ENCODE results near the gene ZNF423.
A peak's percentile ranks its signal among the peaks of the same experiment; 100 is the strongest.
"Not testable (repeated sequence)": the region's sequence is repeated elsewhere in the genome, so short reads cannot be mapped to it uniquely, and the experiment has no call there.

The ZNF423 gene

DNA sequence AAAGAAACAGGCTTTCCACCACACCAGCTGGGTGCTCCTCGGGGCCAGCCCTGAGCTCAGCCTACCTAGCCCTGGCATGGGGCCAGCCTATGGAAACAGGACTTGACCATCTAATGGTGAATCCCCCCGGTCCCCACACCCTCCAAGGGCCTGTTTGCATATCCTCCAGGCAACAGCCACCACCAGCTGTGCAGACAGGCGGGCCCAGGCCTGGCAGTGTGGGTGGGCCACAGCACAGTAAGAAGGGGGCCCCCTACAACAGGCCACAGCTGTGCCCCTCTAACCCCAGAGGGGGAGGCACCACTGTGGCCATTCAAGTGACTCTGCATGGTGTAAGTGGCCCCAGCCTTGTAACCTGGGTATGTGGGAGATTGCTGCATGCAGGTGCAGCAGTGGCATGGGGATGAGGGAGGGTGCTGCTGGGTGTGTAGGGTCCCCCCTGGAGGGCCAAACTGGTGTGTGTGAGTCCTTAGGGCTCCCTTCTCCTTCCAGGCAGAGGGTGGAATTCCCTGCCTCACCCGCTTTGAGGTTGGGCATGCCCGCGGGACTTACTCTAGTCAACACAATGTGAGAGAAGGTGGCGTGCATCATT, 334.1 kb downstream of the ZNF423 start:
- DNase-seq, result no peak

GRCh38 chr16:49520492-49521038, 335.3 kb downstream of the ZNF423 start:
- no peak for DNase-seq

GRCh38 chr16:49519741-49520140, 336.2 kb downstream of the ZNF423 start:
- no peak for DNase-seq

DNA sequence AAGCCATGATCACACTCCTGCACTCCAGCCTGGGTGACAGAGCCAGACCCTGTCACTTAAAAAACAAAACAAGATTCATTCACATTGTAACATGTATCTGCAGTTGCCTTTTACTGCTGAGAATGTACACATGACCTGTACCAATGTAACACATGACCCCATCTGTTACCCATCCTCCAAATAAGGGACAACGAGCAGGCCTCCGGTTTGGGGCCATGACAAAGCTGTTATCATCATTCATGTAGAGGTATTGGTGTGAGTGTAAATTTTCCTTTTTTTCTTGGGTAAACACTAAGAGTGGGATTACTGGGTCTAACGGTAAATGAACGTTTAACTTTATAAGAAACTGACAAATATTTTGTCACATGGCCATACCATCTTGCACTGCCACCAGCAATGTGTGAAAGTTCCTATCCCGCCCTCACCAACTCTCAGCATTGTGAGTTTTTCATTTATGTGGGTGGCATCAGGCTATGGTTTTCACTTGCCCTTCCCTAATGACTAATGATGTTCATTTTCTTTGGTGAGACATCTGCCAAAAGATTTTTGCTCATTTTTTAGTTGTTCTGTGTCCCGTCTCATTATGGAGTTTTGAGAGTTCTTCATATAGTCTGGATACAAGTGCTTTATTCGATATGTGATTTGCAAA, 336.8 kb downstream of the ZNF423 start:
- DNase-seq, result no peak

DNA sequence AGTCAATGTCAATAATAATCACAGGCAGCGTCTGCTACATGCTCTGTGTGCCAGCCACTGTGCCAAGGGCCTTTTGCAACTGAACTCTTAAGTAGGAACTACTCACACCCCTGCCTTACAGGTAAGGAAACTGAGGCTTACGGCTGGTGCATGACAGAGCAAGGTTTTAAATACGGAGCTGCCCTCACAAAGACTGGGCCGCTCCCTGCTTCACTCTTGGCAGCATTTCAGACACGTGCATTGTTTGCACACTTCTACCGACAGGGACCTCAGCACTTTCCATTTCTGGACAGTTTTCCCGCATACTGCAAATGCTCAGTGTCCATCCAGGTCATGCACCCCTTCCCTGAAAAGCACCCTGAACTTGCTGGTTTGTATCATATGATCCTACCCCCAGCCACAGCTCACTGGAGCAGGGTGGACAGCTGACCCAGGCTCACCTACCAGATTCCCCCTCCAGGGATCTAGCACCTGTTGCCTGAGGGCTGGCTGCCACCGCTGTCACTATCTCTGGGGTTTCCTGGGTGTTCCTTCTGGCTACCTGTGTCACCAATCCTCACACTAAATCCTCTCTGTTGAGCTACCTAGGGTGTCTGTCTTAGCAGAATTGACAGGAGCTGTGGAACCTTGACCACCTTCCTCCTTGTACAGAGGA, 339.4 kb downstream of the ZNF423 start:
- DNase-seq, result no peak

GRCh38 chr16:49515861-49516260, 340.1 kb downstream of the ZNF423 start:
- no peak for DNase-seq

GRCh38 chr16:49515016-49515565, 340.8 kb downstream of the ZNF423 start:
- no peak for DNase-seq

DNA sequence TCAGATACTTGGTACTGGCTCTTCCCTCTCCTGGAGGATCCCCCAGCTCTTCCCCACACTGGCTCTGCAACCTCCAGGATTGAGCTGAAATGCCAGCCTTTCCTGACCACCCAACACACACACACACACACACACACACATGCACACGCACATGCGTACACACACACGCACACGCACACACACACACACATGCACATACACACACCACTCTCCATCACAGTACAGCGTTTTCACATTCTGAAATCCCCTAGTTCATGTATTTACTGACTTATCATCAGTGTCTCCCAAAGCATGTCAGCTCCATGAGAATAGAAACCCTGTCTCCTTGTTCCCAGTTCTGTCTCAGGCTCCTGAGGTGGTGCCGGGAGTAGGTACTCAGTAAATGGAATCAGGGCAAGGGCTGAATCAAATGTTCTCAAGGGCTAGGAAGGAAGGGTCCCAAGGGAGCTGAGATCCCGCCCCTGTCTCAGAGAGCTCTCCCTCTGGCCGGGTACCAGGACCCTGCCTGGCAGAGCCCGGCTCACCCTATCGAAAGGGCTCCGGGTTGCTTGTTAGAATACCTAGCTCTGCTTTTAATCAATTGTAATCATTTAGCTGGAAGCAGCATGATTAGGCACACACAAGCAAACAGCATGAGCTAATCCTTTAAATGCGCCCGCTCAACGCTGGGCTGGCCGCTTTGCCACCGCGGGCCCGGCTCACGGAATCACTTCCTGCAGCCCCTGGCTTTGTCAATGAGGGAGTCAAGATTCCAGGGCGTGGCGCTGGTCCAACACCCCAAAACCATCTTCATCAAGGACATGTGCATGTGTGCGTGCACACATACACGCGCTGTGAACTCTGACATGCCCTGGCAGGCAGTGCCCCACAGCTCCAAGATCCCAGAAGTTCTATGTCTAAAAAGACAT, 341.6 kb downstream of the ZNF423 start:
- no peak for DNase-seq

DNA sequence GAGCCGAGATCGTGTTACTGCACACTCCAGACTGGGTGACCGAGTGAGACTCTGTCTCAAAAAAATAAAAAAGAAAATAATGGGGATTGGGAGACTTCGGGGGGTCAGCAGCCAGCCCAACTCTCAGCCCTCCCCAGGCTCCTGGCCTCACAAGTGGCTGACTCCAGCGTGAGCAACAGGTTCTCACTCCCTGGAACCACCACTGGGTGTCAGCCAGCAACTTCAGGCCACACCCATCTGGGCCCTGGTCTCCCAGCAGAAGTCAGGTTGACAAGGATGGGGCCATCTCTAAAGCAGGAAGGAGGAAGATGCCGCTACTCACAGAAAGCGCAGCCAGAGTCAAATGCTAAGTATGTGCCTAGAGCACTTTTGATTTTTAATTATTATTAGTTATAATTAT, 342.9 kb downstream of the ZNF423 start:
- DNase-seq, result no peak

GRCh38 chr16:49510654-49511305, 345.1 kb downstream of the ZNF423 start:
- no peak for DNase-seq

GRCh38 chr16:49510141-49510540, 345.8 kb downstream of the ZNF423 start:
- DNase-seq, result no peak

DNA sequence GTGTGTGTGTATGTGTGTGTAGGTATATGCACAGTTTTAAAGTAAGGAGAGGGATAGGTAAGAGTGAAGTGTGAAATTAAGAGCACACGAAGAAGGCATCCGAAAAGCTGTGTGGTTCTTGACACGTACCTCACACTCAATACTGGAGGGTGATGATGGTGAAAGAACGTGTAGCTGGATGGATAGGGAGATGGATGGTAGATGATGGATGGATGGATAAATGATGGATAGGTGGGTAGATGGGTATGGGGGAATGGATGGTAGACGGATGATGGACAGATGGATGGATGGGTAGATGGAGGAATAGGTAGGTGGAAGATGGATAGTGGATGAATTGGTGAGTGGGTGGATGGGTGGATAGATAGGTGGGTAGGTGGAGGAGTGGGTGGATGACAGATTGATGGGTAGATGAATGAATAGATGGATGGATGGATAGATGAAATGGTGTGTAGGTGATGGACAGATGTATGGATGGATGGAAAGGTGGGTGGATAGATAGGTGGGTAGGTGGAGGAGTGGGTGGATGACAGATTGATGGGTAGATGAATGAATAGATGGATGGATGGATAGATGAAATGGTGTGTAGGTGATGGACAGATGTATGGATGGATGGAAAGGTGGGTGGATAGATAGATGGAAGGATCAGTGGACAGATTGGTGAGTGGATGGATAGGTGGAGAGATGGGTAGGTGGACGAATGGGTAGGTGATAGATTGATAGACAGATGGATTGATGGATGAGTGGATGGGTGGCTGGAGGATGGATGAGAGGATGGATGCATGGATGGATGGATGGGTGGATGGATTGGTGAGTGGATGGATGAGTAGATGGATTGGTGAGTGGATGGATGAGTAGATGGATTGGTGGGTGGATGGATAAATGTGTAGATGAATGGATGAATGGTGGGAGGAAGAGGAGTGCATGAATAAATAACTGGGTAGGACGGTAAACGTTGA, 349.6 kb downstream of the ZNF423 start:
- not testable (repeated sequence) for DNase-seq

DNA sequence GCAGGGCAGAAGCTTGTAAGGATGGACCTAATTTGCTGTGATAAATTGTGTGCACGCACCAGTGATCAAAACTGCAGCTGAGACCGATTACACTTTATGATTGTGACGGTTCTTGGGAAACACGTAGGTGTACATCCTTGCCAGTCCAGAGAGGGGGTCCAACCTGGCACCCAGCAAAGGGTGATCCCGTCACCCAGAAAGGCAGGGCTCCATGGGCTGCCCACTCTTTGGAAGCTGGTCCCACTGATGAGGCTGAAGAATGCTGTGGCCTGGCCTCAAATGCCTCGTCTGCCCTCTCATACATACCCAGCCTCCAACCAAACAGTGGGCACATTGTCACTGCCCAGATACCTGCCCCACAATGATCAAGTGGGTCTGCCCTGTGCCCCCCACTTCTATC, 350.4 kb downstream of the ZNF423 start:
- DNase-seq, result no peak

DNA sequence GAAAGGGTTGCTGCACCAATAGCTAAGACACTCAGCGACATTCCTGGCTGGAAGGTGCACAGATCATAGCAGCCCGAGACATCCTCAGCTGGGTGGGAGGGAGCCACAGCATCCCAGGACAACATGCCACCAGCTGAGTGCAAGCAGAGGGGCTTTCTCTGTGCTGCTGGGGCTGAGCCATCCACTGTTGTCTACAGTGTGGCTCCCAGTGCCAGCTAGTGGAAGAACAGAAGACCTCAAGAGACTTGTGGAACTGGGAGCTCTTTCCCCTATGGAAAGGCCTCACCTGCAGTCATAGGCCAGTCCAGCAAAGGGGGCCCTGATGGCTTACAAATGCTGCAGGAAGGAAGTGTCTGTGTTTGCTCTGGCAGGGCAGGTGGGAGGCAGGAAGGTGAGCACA, 351.3 kb downstream of the ZNF423 start:
- DNase-seq, result no peak

DNA sequence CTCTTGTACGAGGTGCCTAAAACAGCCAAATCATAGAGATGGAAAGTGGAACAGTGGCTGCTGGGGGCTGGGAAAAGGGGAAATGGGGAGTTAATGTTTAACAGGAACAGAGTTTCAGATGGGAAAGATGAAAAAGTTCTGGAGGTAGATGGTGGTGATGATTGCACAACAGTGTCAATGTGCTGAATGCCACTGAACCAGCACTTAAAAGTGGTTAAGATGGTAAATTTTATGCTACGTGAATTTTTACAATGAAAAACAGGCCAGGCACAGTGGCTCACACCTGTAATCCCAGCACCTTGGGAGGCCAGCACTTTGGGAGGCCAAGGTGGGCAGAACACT, 351.9 kb downstream of the ZNF423 start:
- DNase-seq, result no peak

DNA sequence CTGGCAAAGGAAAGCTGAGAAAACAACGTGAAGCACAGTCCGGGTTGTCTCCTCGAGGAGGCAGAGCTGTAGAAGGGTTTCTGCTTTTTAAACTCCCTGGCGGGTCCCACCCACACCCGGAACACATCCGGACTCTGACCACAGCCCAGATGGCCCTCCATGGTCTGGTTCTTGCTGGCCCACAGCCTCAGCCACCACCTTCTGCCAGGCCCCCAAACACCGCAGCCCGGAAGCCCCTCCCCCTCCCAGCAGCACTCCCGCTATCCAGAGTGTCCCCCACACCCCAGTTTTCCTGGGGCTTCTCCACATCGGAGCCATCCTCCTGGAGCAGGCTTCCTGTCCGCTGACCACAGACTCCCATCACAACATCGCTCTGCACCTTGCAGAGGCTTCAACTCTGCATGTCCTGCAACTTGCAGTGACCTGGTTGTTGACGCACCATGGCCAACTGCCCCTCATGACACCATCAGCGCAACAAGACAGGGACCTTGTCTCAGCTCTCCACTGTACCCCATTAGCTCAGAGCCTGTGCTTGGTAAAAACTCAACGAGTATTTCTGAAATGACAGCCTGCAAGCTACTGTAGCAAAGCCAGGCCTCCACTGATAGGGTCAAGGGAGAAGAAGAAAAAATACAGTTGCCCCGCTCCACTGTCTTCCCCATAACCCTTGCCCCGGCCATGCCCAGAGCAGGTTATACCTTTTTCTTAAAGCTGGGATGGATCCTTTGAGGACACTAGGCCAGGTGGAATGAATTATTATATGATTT, 352.5 kb downstream of the ZNF423 start:
- peak; percentile 18 for DNase-seq

- no peak for DNase-seq
Measured at GRCh38 chr16:49502136-49502881, 353.6 kb downstream of the ZNF423 start.

DNA sequence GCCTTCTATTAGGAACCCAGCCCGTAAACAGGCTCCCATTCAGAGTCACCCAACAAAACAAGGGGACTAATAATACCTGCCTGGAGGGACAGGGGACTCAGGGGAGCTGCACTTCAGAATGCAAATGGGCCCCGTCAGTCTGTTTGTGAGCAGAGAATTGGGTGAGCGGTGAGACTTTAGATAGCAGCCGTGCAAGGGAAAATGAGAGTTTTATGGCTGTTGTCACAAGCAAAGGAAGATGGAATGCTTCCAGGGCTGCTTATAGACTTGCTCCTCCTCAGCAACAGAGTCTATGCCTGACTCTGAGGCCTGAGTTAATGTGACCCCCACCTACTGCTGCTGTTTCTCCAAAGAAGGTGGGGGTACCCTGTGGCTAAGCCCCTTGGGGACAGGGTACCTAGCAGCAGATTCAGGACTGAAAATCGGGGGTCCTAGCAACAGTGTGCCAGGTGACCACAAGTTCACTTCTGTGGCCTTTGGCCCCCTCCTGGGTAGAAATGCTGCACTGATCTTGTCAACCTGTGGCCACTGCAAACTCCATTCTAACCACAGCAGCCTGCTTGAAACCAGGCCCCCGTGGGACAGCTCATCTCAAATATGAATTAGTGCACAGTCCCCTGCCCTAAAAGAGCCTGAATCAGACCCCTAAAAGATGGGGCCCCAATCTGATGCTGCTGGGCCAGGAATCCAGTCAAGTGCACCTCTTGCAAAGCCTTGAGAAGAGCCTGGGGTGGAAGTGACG, 355.9 kb downstream of the ZNF423 start:
- no peak for DNase-seq

DNA sequence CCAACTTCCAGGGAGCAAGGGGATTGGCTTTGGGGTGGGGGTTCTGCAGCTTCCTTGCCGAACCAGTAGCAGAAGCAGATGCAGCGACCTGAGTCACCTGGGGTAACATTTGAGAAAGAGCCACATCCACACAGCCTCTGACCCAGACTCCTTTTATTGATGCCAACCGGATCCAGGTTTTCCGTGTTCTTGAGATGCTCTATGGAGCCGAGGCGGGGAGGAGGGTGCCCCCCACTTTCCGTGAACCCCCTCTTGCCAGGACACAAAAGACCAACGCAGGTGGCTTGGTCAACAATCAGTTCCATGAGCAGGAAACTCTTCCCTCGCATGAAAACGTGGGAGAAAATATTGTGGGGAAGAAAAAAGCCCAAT, 356.5 kb downstream of the ZNF423 start:
- no peak for DNase-seq

Measured in activated CD4-positive, CD25-positive, alpha-beta regulatory T cell treated with anti-CD3 and anti-CD28 coated beads, Interleukin-2, amount 50 U/mL, for 72 hours (primary cell).